Measurements from ENCODE around the gene C14orf180.

- TF ChIP-seq CTCF (IDR thresholded peaks at IDR 0.05) (no peak), EP300 (IDR thresholded peaks at IDR 0.05) (no peak)
Measured at GRCh38 chr14:104595911-104596450, 16.4 kb downstream of the C14orf180 start.
